Activated CD8-positive, alpha-beta memory T cell treated with anti-CD3 and anti-CD28 coated beads for 24 hours (primary cell): ENCODE measurements around the gene UBE2L3.

Experiments used
- DNase-seq: peaks from one replicate; pipeline ENCODE4 v3.0.0-alpha.2; 2020

The UBE2L3 gene

GRCh38 chr22:21646608-21647590 lies 79.4 kb downstream of the UBE2L3 start:
- peak; percentile 84 for DNase-seq

DNA sequence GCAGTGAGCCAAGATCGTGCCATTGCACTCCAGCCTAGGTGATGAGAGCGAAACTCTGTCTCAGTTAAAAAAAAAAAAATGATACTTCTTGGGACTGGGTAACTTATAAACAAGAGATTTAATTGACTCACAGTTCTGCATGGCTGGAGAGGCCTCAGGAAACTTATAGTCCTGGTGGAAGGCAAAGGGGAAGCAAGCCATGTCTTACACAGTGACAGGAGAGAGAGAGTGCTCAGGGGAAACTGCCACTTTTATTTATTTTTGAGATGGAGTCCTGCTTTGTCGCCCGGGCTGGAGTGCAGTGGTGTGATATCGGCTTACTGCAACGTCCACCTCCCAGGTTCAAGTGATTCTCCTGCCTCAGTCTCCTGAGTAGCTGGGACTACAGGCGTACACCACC lies 82.8 kb downstream of the UBE2L3 start:
- no peak for DNase-seq

DNA sequence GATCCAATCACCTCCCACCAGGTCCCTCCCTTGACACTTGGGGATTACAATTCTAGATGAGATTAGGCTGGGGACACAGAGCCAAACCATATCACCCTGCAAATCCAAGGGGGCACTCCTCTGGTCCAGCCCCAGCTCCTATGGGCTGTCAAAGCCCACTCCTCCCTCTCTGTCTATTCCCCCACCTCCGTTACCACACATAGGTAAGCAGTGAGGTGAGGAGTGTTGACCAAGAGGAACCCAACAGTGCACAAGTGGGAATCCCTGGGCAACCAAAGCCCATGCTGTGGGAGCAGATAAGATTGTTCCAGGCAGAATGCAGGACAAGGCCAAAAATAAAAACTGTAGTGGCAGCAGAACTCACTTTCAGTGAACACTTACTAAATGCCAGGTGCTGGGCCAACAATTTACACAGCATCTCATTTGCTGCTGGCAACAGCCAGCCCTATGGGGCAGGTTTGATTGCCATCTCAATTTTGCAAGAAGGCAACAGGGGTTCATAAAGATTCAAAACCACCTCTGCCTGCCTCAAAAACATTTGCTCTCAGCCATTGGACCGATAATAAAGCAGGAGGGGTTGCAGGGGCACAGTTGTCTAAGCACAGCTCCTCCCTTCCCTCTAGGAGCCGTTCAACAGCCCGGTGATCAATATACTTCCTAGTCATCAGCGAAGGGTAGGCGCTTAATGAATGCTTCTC lies 83.5 kb downstream of the UBE2L3 start:
- DNase-seq: peak; percentile 60

- DNase-seq: no peak
Measured at GRCh38 chr22:21651521-21652009, 84.1 kb downstream of the UBE2L3 start.

DNA sequence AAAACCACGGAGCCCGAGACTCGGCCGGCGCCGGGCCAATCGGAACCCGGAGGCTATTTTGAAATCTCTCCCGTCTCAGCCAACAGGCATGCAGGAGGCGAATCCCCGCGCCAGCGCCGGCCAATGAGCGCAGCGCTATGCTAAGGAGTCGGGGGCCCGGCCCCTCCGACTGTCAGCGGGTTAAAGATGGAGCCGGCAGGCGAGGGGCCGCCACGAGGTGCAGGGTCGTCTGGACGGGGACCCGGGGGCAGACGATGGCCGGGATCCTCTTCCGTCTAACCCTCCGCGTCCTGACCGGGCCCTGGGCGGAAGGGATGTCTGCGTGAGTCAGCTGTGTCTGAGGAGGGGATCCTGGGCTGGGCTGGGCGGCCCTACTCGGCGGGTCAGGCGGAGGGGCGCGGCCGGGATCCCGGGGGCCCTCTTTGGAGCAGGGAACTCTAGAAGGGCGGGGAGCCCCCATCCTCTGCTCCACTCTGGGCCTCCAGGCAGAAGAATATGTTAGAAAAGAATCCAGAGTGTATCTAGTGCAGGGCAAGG lies 84.6 kb downstream of the UBE2L3 start:
- peak; percentile 92 for DNase-seq

GRCh38 chr22:21652547-21653545 lies 85.3 kb downstream of the UBE2L3 start:
- no peak for DNase-seq

GRCh38 chr22:21657020-21657359 lies 89.5 kb downstream of the UBE2L3 start:
- DNase-seq: no peak

DNA sequence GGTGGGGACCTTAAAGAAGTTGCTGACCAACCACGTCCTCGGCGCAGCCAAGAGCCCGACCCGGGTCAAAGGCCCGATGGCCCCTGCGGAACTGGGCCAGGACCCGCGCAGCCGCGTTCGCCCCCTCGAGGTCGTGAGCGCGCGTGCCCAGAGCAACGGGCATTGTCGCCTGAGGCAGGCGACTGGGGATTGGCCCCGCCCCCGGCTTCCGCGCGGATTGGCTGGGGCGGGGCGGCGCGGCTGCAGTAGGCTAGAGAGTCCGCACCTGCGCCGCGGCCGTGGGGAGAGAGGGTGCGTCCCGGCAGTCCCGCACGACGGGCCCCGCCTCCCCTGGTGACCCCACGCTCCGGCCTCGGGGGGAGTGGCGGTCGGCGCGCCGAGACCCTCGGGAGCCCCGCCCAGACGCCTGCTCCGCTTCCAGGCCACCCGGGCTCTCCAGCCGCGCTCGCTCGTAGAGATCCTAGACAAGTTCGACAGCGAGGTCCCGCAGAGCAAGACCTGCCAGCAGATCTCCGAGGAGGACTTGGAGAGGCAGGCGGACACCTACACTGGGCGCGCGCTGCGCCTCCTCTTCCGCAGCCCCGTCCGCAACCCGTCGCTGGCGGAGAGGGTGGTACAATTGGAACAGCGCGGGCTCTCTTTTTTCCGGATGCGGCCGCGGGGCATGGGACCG lies 90.0 kb downstream of the UBE2L3 start:
- DNase-seq: peak; percentile 88

- DNase-seq: no peak
Measured at GRCh38 chr22:21659864-21660525, 92.5 kb downstream of the UBE2L3 start.

DNA sequence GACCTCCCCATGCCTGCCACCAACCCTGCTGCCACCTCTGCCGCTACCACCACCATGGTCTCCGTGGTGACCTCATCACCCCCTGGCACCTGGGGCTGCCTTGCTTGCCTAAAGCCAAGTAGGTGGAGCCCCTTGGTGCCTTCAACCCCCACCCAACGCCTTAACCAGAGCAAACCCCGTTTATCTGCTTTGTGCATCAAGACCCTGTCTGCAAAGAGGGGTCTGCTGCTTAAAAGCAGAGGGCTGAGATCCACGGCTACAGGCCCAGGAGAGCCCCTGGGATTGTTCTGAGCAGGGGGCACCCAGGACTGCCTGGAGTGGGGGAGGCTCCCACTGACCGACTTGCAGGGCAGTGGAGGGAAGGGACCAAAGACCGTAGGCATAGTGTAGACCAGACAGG lies 93.4 kb downstream of the UBE2L3 start:
- no peak for DNase-seq

- no peak for DNase-seq
Measured at GRCh38 chr22:21661991-21662390, 94.5 kb downstream of the UBE2L3 start.

DNA sequence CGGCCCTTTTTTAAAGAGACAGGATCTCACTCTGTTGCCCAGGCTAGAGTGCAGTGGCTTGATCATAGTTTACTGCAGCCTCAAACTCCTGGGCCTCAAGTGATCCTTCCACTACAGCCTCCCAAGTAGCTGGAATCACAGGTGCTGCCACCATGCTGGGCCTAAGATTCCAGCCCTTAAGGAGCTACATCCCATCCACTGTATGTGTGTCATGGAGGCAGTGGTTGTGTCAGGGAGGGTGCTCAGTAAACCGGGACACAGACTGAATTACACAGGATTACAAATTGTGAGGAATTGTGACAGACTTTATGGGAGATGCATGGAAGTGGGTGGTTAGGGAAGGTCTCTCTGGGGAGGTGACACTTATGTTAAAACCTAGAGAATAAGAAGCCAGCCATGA lies 96.2 kb downstream of the UBE2L3 start:
- no peak for DNase-seq

GRCh38 chr22:21665047-21665851 lies 97.7 kb downstream of the UBE2L3 start:
- no peak for DNase-seq

DNA sequence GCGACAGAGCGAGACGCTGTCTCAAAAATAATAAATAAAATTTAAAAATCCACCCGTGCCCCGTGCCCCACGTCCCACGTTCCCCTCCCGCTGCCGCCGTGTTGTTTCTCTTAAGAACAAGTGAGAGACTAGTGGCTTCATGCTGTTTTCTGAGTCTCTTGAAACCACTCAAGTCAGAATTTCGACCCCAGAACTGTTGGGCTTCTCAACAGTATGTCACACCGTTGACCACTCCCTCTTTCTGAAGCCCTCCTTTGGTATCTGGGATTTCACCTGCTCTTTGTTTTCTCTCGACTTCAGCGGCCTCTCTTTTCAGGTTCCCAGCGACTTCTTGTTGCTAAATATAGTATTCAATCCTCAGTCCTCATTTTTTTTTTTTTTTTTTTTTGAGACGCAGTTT lies 99.3 kb downstream of the UBE2L3 start:
- no peak for DNase-seq

GRCh38 chr22:21669026-21669425 lies 101.5 kb downstream of the UBE2L3 start:
- DNase-seq: no peak

DNA sequence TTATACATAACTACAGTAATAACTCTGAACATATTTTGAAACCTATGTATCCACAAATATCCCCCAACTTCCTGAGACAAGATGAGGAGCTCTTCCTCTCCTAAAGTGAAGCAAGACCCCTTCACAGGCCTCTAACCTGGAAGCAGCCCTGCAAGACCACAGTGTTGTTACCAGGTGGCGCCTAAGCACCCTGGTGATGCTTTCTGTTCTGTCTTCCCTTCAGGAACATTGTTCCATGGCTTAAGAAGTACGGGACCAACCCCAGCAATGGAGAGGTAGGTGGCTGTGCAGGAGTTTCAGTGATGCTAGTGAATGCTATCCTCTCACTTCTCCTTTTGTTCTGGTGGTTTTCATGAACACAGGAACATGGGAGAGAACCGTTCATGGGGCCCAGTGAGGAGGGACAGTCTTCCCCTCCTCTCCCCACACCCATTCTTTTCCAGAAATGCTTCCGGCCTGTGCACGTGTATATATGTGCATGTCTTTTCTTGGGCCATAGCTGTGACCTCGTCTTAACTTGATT lies 104.7 kb downstream of the UBE2L3 start:
- DNase-seq: no peak
